ENCODE measurements around the gene VWA8.

VWA8 gene

DNA sequence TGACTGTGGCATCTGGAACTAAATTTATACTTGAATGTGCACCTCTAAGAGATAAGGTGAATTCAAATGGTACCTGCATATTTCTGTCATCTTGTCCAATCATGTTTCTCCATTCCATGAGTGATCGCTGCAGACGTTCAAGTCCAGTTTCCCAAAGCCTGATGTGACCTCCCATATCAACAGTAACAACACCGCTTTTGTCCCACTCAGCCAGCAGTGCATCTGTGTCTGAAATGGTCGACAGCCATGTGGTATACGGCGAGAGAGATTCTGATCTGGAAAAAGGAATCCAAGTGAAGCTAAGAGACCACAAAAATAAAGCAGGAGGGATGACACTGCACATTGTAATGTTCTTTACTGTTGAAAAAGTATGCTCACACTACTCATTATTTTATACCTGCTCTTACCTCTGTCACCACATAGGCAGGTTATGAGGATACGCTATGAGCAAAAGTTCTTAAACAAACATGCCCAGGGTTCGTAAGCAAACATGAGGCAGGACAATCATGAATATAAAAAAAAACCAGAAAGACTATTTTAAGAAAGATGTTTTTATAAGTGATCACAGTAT lies 290.0 kb downstream of the VWA8 start:
- TF ChIP-seq FOXP2 (optimal IDR thresholded peaks at IDR 0.05; ENCODE audit: borderline replicate concordance, extremely low read depth, extremely low read length, insufficient read depth): no peak
- TF ChIP-seq, protein P1, sequence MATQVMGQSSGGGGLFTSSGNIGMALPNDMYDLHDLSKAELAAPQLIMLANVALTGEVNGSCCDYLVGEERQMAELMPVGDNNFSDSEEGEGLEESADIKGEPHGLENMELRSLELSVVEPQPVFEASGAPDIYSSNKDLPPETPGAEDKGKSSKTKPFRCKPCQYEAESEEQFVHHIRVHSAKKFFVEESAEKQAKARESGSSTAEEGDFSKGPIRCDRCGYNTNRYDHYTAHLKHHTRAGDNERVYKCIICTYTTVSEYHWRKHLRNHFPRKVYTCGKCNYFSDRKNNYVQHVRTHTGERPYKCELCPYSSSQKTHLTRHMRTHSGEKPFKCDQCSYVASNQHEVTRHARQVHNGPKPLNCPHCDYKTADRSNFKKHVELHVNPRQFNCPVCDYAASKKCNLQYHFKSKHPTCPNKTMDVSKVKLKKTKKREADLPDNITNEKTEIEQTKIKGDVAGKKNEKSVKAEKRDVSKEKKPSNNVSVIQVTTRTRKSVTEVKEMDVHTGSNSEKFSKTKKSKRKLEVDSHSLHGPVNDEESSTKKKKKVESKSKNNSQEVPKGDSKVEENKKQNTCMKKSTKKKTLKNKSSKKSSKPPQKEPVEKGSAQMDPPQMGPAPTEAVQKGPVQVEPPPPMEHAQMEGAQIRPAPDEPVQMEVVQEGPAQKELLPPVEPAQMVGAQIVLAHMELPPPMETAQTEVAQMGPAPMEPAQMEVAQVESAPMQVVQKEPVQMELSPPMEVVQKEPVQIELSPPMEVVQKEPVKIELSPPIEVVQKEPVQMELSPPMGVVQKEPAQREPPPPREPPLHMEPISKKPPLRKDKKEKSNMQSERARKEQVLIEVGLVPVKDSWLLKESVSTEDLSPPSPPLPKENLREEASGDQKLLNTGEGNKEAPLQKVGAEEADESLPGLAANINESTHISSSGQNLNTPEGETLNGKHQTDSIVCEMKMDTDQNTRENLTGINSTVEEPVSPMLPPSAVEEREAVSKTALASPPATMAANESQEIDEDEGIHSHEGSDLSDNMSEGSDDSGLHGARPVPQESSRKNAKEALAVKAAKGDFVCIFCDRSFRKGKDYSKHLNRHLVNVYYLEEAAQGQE (IDR thresholded peaks at IDR 0.05; ENCODE audit: insufficient read depth in 1 of 2, low read depth in 2 of 2, low read length in 2 of 2): no peak
- TF ChIP-seq POLR2AphosphoS5 (IDR thresholded peaks at IDR 0.05; ENCODE audit: low read depth, low read length): no peak
- TF ChIP-seq SIN3A (IDR thresholded peaks at IDR 0.05; ENCODE audit: borderline replicate concordance, insufficient read depth, low read length): no peak
- no peak for TF ChIP-seq TAF1 (IDR thresholded peaks at IDR 0.05; ENCODE audit: borderline replicate concordance, insufficient read depth, low read length)

DNA sequence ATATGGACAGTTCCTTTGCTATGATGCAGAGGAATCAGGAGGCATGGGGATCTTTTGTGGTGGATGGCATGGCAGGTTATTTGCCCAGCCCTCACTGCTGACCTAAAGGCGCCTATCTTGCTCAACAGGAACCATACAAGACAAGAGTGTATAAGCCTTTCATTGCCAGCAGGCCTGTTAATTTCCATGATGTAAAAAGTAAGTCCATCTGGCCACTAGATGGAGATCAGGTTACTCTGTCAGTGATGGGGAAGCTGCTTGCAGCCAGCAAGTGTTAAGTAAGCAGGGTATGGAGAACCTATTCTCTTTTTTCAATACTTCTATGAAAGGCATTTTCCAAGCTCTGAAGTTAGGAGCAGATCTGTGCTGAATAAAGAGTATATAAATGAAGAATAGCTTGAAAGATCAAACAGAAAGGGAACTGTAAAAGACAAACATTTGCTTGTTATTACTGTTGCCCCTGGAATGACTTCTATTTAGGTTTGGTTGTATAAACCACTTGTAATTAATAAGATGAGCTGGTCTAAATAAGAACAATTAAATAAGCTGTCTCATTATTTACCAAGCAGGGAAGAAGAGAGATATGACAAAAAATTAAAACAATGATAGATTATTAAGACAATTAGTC lies 292.7 kb downstream of the VWA8 start:
- TF ChIP-seq POLR2AphosphoS5 (IDR thresholded peaks at IDR 0.05; ENCODE audit: low read depth, low read length) (no peak), TAF1 (IDR thresholded peaks at IDR 0.05; ENCODE audit: borderline replicate concordance, insufficient read depth, low read length) (no peak), SIN3A (IDR thresholded peaks at IDR 0.05; ENCODE audit: borderline replicate concordance, insufficient read depth, low read length) (no peak), FOXP2 (optimal IDR thresholded peaks at IDR 0.05; ENCODE audit: borderline replicate concordance, extremely low read depth, extremely low read length, insufficient read depth) (no peak)
- TF ChIP-seq, protein P1 (IDR thresholded peaks at IDR 0.05; ENCODE audit: insufficient read depth in 1 of 2, low read depth in 2 of 2, low read length in 2 of 2): no peak

DNA sequence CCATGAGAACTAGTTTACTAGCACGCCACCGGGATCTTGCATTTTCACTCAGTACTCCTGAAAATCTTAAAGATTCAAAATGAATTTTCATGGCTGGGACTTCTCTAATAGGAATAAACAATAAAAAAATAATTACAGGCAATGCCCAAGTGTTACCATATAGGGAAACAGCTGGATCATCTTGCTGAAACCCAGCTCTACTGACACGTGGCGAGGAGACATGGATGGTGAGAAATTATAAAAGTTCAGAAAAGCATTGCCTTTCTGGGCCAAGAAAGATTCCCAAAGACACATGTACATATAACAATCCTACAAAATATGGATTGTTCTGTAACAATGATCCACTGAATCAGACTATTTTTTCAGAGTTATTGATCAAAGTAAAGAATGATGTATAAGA lies 294.3 kb downstream of the VWA8 start:
- TF ChIP-seq TAF1 (IDR thresholded peaks at IDR 0.05; ENCODE audit: borderline replicate concordance, insufficient read depth, low read length) (no peak), POLR2AphosphoS5 (IDR thresholded peaks at IDR 0.05; ENCODE audit: low read depth, low read length) (no peak), FOXP2 (optimal IDR thresholded peaks at IDR 0.05; ENCODE audit: borderline replicate concordance, extremely low read depth, extremely low read length, insufficient read depth) (no peak), SIN3A (IDR thresholded peaks at IDR 0.05; ENCODE audit: borderline replicate concordance, insufficient read depth, low read length) (no peak)
- TF ChIP-seq, protein P1 (IDR thresholded peaks at IDR 0.05; ENCODE audit: insufficient read depth in 1 of 2, low read depth in 2 of 2, low read length in 2 of 2): no peak

DNA sequence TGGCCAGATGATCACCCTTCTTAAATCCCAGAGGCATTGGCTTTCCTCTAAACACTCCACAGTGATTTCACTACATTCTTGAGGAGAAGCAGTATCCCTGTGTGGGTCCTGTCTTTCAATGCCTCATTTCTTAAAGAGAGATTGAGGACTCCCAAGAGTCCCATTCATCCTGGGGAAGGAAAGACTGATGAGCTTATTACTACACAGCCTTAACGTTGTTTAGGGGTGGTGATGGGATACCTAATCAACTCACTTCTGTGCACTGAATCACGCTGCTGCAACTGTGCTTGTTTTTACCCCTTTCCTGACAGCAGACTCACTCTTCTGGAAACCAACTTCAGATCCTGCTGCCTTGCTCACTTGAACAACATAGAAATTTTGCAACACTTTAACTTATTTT lies 300.5 kb downstream of the VWA8 start:
- no peak for TF ChIP-seq TAF1 (IDR thresholded peaks at IDR 0.05; ENCODE audit: borderline replicate concordance, insufficient read depth, low read length)
- no peak for TF ChIP-seq SIN3A (IDR thresholded peaks at IDR 0.05; ENCODE audit: borderline replicate concordance, insufficient read depth, low read length)
- TF ChIP-seq, protein P1 (IDR thresholded peaks at IDR 0.05; ENCODE audit: insufficient read depth in 1 of 2, low read depth in 2 of 2, low read length in 2 of 2): no peak
- TF ChIP-seq FOXP2 (optimal IDR thresholded peaks at IDR 0.05; ENCODE audit: borderline replicate concordance, extremely low read depth, extremely low read length, insufficient read depth): no peak
- no peak for TF ChIP-seq POLR2AphosphoS5 (IDR thresholded peaks at IDR 0.05; ENCODE audit: low read depth, low read length)
